GM13976 (cell line): ENCODE measurements around the gene TSHZ2.

Experiments used
- DNase-seq: peaks from one replicate; pipeline ENCODE4 v3.0.0; 2012; ENCODE audit warnings: low spot score
- CTCF ChIP-seq: IDR thresholded peaks from 2 replicates; pipeline ENCODE4 v1.5.1; 2012; ENCODE audit warnings: borderline replicate concordance, mild to moderate bottlenecking; ENCODE audit not compliant: insufficient read depth; ENCODE audit errors: extremely low read depth, missing control alignments, control extremely low read depth
- in situ Hi-C: fragments of 300-500 bp; cut with MboI; formaldehyde crosslinking; loops from one replicate; pipeline ENCODE4 v1.12.0; 2022; ENCODE audit warnings: low sequenced_read_pairs, mixed read lengths, inconsistent platforms; ENCODE audit not compliant: unreplicated experiment

TSHZ2 gene

DNA sequence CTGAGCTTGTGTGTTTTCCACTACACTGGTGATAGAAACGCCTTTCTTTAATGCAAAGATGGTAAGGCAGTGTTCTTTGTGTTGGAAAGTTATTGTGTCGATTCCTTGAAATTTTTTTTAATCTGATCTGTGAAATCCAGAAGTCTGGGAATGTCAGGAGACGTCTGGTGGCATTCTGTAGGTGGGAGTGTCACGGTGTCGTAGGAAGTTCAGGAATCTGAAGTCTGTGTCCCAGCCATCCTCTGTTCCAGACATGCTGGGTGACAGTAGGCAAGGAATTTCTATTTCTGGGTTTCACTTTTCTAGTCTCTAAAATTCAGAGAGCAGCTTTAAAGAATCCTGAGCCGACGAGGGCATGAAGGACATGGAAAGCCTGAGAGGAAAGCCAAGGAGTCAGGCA, 397.7 kb downstream of the TSHZ2 start:
- TF ChIP-seq CTCF, result no peak
- in situ Hi-C loops, result no loop called here
- DNase-seq, result no peak

- in situ Hi-C loops, result no loop called here
- no peak for TF ChIP-seq CTCF
These were observed 398.3 kb downstream of the TSHZ2 start for GRCh38 chr20:53370345-53370961.

GRCh38 chr20:53371216-53371615, 399.1 kb downstream of the TSHZ2 start:
- in situ Hi-C loops, result no loop called here
- no peak for DNase-seq
- TF ChIP-seq CTCF, result no peak

More at GRCh38 chr20:53370345-53370961, 398.3 kb downstream of the TSHZ2 start:
- no peak for DNase-seq

DNA sequence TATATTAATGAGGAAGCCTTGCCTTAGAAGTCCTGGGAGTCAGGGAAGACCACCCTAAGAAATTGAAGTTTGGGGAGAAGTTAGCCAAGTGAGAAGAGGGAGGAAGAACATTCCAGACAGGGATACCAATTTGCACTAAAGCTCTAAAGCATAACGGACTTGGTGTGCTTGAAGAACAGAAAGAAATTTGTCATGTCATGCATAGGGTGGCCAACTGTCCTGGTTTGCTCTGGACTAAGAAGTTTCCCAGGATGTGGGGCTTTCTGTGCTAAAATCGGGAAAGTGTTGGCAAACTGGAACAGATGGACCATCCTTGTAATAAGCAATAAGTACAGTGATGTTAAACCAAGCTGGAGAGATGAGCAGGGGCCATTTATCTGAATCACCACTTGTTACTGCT, 403.9 kb downstream of the TSHZ2 start:
- in situ Hi-C loops, result no loop called here
- no peak for TF ChIP-seq CTCF
- DNase-seq, result no peak

DNA sequence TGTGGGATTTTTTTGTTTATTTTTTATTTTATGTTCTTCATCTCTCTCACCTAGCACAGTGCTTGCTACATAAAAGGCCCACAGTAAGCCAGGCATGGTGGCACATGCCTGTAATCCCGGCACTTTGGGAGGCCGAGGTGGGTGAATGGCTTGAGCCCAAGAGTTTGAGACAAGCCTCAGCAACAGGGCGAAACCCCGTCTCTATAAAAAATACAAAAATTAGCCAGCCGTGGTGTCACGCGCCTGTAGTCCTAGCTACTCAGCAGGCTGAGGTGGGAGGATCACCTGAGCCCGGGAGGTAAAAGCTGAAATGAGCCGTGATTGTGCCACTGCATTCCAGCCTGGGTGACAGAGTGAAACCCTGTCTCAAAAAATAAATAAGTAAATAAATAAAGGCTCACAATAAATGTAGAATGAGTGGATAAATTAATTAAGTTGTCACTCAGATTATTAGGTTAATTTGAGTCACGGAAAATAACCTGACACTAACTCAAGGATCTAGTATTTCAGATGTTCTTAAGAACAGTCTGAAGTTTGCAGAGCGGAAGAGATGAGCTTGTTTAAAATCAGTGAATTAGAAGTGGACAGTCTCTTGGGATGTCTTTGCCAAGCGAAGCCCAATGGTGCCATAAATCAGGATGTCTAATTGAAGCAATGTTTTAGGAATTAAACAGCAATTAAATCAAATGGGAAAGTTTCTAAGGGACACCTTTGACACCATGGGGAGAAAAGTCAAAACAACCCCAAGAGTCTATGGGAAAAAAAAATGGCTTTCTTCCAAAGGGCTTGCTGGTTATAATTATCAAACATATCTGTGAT, 407.1 kb downstream of the TSHZ2 start:
- no peak for TF ChIP-seq CTCF
- in situ Hi-C loops, result no loop called here
- no peak for DNase-seq

DNA sequence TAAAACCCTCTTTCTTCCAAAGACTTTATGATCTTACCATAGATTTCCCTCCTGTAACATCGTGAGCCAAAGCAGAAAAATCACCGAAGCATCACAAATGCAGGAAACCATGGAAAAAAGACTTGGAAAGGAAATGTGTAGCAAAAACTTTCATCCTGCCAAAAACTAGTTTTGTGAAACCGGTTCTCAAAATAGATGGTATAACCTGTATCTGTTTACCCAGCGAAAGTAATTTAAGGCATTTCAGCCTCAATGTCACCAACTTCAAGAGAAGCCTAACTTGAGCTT, 407.6 kb downstream of the TSHZ2 start:
- in situ Hi-C loops, result no loop called here
- DNase-seq, result no peak
- no peak for TF ChIP-seq CTCF
